Breast epithelium (tissue), 4 donors: ENCODE measurements around the gene CACNA1I. TPM values are rescaled to one million over a fixed set of nuclear protein-coding genes. Genes with fewer than 3 reads are reported as not detected.

Experiments
- DNase-seq, 2 donors: peaks; one replicate each; pipeline ENCODE4 v3.0.0-alpha.2; 2019; ENCODE audit warnings: low spot score in 2 of 2
- H3K27ac ChIP-seq, 2 donors: fragments of 200-600 bp; sonication (generic) in 1 of 2; one replicate each; pipeline ENCODE4 v1.5.1; 2016 to 2019; ENCODE audit warnings: mild to moderate bottlenecking in 1 of 2
- H3K27me3 ChIP-seq, 2 donors: fragments of 200-600 bp; sonication (generic) in 1 of 2; one replicate each; pipeline versions ENCODE4 v1.5.1 to v1.6.0; 2017 to 2019; ENCODE audit warnings: control low read depth in 1 of 2, mild to moderate bottlenecking in 1 of 2
- H3K36me3 ChIP-seq: fragments of 200-600 bp; one replicate; pipeline ENCODE4 v1.5.1; 2019
- H3K4me1 ChIP-seq, 2 donors: fragments of 200-600 bp; sonication (generic); one replicate each; pipeline ENCODE4 v1.5.1; 2016 to 2019; ENCODE audit warnings: control low read depth in 1 of 2
- H3K4me3 ChIP-seq, 3 donors: fragments of 200-600 bp; sonication (generic); 1 replicate in 2 of 3; 2 replicates in 1 of 3; pipeline ENCODE4 v1.5.1; 2016 to 2019; ENCODE audit warnings: mild to moderate bottlenecking in 3 of 3, moderate library complexity in 2 of 3
- H3K9me3 ChIP-seq, 2 donors: fragments of 200-600 bp; sonication (generic) in 1 of 2; one replicate each; pipeline ENCODE4 v1.5.1; 2016 to 2019; ENCODE audit warnings: control low read depth in 1 of 2
- POLR2A ChIP-seq: fragments of 450-650 bp; IDR thresholded peaks from one replicate; pipeline ENCODE4 v1.6.1; 2016; ENCODE audit warnings: antibody characterized with exemption, mild to moderate bottlenecking, moderate library complexity
- POLR2AphosphoS5 ChIP-seq, 3 donors: sonication (generic); formaldehyde crosslinking; IDR thresholded peaks; one replicate each; pipeline ENCODE4 v1.6.1; 2017; ENCODE audit warnings: antibody characterized with exemption in 3 of 3
- intact Hi-C: fragments of 100-400 bp; cut with DNase I; formaldehyde crosslinking; loops from one replicate; pipeline ENCODE4 v1.15.1; 2023; ENCODE audit warnings: low total_unique reads
- total RNA-seq, 3 donors: library from RNA; depleted of rRNA; stranded (reverse); fragments of >200 nt; gene quantifications; one replicate each; pipeline ENCODE4 v1.1.0, GENCODE V29; 2016
- TF ChIP-seq, protein P1 (sequence below), 3 donors: fragments of 450-650 bp; IDR thresholded peaks; one replicate each; pipeline ENCODE4 v1.5.1; 2016 to 2017; ENCODE audit warnings: antibody characterized with exemption in 3 of 3, mild to moderate bottlenecking in 3 of 3, moderate library complexity in 3 of 3

Gene CACNA1I
- total RNA-seq, 3 donors from 2014 or later = 0.32 to 0.44 (median 0.33) TPM

DNA sequence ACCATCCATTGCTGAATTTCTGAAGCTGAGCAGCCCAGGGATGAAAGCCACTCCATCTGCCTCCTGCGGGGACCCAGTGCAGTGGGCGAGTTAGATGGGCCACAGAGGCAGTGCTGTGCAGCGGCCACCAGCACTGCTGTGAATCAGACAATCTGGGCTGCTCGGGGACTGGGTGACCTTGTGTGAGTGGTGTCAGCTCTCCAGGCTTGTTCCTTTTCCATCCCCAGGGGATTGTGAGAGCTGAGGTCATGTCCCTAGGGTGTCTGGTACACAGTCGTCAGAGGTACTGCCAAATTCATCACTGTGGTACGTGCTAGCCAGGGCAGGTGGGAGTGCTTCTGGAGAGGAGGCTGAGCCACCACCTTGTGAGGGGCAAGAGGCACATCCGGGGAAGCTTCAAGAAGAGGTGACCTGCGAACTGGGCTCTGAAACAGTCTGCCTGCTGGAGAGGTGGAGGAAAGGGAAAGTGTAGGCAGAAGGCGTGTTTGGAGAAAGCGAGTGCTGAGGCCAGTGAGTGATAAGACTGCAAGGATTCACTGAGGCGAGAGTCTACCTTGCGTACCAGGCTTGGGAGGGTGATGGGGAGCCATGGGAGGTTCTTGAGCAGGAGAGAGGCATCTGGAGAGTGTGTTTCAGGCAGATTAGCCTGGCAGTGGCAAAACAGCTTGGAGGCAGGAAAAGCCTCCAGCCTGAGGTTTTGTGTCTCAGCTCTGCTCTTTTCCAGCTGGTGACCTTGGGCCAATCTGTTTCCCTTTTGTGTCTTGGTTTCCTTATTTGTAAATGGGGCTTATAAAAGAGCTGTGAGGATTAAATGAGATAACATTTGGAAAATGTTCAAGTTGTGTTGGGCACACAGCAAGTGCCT lies 22.7 kb downstream of the CACNA1I start:
- no peak overlapping the region for H3K4me3 ChIP-seq
- peaks cover 0 to 3% of the 10 kb centered on the region in 2 donors for H3K4me1 ChIP-seq
- intact Hi-C loops = no loop called here
- H3K9me3 ChIP-seq = no peaks in the 10 kb centered on the region
- no peak for TF ChIP-seq POLR2AphosphoS5 (IDR thresholded peaks at IDR 0.05)
- TF ChIP-seq, protein P1, sequence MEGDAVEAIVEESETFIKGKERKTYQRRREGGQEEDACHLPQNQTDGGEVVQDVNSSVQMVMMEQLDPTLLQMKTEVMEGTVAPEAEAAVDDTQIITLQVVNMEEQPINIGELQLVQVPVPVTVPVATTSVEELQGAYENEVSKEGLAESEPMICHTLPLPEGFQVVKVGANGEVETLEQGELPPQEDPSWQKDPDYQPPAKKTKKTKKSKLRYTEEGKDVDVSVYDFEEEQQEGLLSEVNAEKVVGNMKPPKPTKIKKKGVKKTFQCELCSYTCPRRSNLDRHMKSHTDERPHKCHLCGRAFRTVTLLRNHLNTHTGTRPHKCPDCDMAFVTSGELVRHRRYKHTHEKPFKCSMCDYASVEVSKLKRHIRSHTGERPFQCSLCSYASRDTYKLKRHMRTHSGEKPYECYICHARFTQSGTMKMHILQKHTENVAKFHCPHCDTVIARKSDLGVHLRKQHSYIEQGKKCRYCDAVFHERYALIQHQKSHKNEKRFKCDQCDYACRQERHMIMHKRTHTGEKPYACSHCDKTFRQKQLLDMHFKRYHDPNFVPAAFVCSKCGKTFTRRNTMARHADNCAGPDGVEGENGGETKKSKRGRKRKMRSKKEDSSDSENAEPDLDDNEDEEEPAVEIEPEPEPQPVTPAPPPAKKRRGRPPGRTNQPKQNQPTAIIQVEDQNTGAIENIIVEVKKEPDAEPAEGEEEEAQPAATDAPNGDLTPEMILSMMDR (IDR thresholded peaks at IDR 0.05) = no peak
- no peak for TF ChIP-seq POLR2A
- DNase-seq = no peak
- no peaks in the 10 kb centered on the region for H3K36me3 ChIP-seq
- H3K27ac ChIP-seq = no peak overlapping the region
- H3K27me3 ChIP-seq = peaks cover 0 to 6% of the 10 kb centered on the region in 2 donors

GRCh38 chr22:39593931-39594285 lies 23.4 kb downstream of the CACNA1I start:
- Histone ChIP-seq H3K36me3 (no peaks in the 10 kb centered on the region), H3K4me3 (no peak overlapping the region), H3K27ac (no peak overlapping the region), H3K4me1 (peaks cover 0 to 3% of the 10 kb centered on the region in 2 donors), H3K27me3 (peaks cover 0 to 6% of the 10 kb centered on the region in 2 donors), H3K9me3 (no peaks in the 10 kb centered on the region)
- no peak for TF ChIP-seq POLR2A
- TF ChIP-seq, protein P1 (IDR thresholded peaks at IDR 0.05) = no peak
- no peak for TF ChIP-seq POLR2AphosphoS5 (IDR thresholded peaks at IDR 0.05)
- DNase-seq = no peak
- intact Hi-C loops = no loop called here

DNA sequence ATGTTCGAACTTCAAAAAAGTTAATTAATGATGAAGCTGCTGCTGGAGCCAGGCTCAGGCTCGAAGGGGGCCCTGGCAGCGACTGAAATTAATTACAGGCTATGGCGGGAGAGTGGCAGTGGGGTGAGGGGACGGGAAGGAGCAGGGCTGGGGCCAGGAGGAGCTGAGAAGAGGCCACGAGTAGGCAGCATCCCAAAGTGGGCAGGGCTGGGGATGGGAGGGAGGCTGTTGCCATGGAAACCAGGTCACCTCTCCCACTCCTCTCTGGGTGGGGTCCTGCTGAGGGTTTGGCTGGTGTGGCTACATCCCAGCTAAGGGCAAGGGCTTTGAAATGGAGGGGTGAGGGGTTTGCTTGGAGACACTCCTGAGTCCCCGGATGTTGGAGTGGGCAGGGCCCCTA lies 23.9 kb downstream of the CACNA1I start:
- H3K27me3 ChIP-seq = peaks cover 0 to 6% of the 10 kb centered on the region in 2 donors
- H3K4me3 ChIP-seq = no peak overlapping the region
- H3K36me3 ChIP-seq = no peaks in the 10 kb centered on the region
- no peaks in the 10 kb centered on the region for H3K9me3 ChIP-seq
- TF ChIP-seq, protein P1 (IDR thresholded peaks at IDR 0.05) = no peak
- TF ChIP-seq POLR2A (no peak), POLR2AphosphoS5 (IDR thresholded peaks at IDR 0.05) (no peak)
- no peak for DNase-seq
- H3K27ac ChIP-seq = no peak overlapping the region
- H3K4me1 ChIP-seq = peaks cover 0 to 3% of the 10 kb centered on the region in 2 donors
- intact Hi-C loops = no loop called here

DNA sequence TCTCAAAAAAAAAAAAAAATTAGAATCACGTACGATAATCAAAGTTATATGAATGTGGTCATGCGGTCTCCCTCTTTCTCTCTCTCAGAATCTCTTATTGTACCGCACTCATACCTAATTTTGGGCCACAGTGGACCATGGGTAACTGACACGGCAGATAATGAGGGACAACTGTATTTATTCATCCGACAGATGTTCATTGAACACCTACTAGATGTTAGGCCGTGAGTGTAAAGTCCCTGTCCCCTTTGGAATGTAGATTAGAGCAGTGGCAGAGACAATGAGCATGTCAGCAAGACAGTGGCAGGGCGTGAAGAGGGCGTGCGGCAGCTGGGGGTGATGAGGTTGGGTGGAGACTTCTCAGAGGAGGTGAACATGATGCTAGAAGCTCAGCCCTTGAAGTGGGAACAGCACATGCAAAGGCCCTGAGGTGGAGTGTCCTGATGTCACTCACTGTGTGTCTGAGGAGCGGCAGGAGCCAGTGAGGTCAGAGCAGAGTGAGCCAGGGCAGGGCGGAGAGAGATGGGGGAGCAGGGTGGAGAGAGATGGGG lies 25.1 kb downstream of the CACNA1I start:
- no peak for DNase-seq
- Histone ChIP-seq H3K9me3 (no peaks in the 10 kb centered on the region), H3K4me1 (peaks cover 0 to 3% of the 10 kb centered on the region in 2 donors), H3K27me3 (peaks cover 0 to 6% of the 10 kb centered on the region in 2 donors), H3K27ac (no peak overlapping the region), H3K36me3 (no peaks in the 10 kb centered on the region), H3K4me3 (no peak overlapping the region)
- TF ChIP-seq POLR2A = no peak
- TF ChIP-seq POLR2AphosphoS5 (IDR thresholded peaks at IDR 0.05) = no peak
- TF ChIP-seq, protein P1 (IDR thresholded peaks at IDR 0.05) = no peak
- intact Hi-C loops = no loop called here

DNA sequence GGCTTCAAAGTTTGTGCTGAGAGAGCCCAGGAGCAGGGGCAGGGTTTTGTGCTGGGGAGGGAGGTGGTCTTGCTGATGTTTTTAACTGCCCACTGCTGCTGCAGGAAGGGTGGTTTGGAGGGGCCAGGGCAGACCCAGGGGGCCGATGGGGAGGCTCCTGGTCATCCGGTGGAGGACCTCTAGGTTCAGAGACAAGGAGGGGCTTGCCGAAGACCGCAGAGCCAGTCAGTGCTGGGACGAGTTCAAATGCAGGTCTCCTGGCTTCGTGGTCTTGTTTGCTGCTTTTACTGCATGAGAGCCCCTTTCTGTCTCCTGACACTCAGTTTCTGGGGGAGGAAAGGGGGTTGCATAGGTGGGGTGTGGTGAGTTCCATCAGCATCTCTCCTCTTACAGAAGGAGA lies 26.0 kb downstream of the CACNA1I start:
- Histone ChIP-seq H3K27me3 (peaks cover 0 to 6% of the 10 kb centered on the region in 2 donors), H3K4me1 (peaks cover 0 to 3% of the 10 kb centered on the region in 2 donors), H3K9me3 (no peaks in the 10 kb centered on the region), H3K36me3 (no peaks in the 10 kb centered on the region), H3K27ac (no peak overlapping the region), H3K4me3 (no peak overlapping the region)
- no peak for DNase-seq
- intact Hi-C loops = no loop called here
- TF ChIP-seq, protein P1 (IDR thresholded peaks at IDR 0.05) = no peak
- TF ChIP-seq POLR2AphosphoS5 (IDR thresholded peaks at IDR 0.05) = no peak
- TF ChIP-seq POLR2A = no peak
